Islet of Langerhans (tissue), 1 donor: ENCODE results near the gene TMEM100.
A peak's percentile ranks its signal among the peaks of the same experiment; 100 is the strongest.

ENCODE experiments used
- FAIRE-seq: peaks from one replicate; lab custom pipeline; 2011; peaks lifted over from hg19 to GRCh38; lab: Jason Lieb, UNC

The TMEM100 gene

DNA sequence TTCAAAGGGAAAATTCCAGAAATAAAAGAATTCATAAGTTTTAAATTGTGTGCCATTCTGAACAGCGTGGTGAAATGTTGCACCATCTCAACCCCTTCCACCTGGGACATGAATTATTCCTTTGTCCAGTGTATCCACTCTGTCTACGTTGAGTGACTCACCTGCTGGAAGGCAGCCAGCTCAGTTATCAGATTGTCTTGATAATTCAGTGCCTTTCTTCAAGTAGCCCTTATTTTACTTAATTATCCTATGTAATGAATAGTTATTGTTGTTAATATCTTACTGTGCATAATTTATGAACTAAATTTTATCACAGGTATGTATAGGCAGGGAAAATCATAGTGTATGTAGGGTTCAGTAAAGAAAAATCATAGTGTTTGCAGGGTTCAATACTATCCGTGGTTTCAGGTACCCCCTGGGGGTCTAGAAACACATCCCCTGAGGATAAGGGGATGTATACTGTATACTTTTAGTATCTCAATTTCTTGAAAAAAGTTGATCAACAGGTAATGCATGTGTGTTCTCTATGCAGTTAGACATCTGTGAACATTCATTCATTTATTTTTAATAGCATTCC, 20.5 kb upstream of the TMEM100 start:
- peak; percentile 72 for FAIRE-seq

DNA sequence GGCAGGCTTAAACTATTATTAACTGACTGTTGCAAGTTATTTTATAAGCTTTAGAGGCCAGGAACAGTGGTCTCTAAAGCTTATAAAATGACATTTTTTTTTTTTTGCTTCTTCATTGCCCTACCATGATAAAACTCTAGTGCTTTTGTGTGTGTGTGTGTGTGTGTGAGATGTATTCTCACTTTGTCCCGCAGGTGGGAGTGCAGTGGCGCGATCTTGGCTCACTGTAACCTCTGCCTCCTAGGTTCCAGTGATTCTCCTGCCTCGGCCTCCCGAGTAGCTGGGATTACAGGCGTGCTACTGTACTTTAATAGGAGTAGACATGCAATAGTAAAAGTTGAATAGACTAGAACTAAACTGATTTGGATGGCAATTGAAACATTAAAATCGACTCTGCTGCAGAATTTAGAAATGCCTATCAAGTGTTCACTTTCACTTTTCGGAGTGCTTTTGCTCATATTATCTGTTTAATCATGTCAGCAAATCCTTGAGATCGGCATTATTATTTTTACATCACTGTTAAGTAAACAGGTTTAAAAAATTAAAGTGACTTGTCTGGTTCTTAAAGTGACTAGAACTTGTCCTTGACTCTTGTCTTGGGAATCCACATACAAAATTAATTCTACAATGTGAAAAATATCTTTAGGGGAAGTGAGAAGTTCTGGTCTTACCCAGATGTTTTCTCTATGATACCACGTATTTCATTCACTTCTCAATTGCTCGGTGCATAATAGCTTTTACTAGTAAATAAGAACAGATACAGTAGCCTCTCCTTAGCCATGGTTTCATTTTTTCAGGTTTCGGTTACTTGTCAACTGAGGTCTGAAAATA, 19.8 kb upstream of the TMEM100 start:
- FAIRE-seq: no peak

GRCh38 chr17:55741356-55741700, 18.7 kb upstream of the TMEM100 start:
- FAIRE-seq: no peak

DNA sequence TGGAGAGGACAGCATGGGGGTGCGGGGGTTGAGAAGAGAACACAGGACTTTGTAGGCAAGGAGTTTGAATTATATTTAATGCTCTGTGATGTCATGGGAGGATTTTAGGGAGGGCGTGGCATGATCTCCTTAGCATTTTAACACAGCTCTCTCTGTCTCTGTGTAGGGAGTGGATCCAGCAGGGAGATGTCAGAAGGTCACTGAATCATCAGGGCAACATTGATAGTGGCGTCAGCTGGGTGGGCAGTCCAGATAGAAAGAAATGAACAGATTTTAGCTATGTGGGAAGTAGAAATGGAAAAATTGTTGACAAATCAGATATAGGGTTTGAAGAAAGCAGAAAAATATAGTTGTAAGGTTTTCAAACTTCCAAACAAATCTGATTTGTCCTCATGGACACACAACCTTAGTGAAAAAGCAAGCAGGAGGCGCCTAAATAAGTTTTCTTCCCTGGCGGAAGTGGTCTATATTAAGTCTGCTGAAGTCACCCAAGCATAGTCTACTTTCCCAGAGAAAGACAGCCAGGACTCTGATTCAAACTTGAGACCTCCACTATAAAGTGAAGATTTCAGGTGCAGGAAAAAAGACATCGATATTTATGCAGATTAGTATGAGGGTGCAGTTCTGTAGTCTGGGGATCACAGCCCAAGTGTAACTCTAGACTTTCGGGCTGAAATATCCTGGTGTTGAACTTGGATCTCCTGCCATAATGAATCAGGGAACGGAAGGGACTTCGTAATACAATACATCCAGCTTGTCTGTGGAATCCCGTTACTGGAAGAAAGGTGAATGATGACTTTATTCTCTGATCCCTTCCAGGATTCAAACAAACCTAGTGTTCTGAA, 18.1 kb upstream of the TMEM100 start:
- no peak for FAIRE-seq

- no peak for FAIRE-seq
Observed at GRCh38 chr17:55737976-55738501, 15.4 kb upstream of the TMEM100 start.

GRCh38 chr17:55735731-55736405, 13.2 kb upstream of the TMEM100 start:
- peak; percentile 84 for FAIRE-seq

GRCh38 chr17:55734128-55734781, 11.6 kb upstream of the TMEM100 start:
- no peak for FAIRE-seq

DNA sequence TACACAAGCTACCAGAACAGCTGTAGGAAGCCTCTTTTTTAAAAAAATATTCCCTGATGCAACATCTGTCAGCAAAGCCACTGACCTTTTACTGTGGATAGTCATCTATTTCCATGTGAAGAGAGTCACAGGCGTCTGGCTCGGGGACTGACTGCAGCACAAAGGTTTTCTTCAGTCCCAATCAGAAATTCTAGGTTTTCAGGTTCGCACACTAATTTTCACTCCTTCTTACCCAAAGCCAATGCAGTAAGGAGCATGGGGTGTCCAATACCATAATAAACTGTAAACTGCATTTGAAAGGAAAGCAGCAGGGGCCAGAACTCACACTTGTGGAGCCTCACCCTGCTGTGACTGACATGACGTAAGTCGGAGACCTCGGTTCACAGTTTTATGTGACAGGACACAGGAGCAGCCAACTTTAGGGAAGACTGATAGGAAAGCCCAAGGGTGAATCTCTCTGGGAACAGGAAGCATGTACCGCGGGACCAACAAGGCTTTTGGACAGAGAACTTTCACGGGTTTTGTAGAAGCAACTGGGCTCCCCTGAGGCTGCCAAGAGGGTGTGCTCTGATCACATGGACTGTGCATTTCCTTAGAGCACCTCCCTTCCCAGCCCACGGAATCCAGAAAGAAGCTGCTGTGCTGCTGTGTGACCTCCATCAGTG, 9.1 kb upstream of the TMEM100 start:
- FAIRE-seq: no peak

GRCh38 chr17:55730808-55731207, 8.1 kb upstream of the TMEM100 start:
- no peak for FAIRE-seq

GRCh38 chr17:55730380-55730779, 7.7 kb upstream of the TMEM100 start:
- no peak for FAIRE-seq

DNA sequence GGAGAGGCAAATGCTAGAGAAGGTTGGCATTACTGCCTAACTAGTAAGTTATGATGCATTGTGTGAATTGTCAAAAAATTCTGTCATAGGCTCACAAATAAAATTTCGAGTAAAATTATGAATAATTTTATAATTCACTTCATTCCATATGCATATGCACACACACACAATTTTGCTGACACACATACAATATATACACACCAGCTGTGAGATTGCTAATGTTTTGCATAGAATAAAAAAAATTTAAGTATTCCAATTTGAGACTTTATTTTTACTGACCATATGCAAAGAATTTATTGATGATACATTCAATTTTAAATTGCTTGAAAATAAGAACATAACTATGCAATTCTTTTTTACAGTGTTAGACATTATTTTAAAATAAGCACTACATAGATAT, 6.8 kb upstream of the TMEM100 start:
- FAIRE-seq: no peak

DNA sequence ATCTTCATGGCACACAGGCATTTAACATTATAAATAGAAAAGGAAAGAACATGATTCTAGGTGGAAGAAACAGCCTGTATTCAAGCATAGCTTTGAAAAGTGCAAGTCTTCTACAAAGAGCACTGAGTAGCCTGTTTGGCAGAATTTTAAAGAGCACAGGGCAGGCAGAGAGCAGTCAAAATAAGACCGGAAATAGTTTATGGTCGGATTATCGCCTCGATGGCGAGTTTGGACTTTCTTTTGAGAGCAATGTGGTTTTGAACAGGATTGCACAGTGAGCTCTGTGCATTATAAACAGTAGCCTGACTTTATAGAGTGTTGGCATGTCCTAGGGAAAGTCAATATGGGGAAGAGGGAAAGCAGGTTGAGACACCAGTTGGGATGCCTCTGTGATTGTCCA, 6.2 kb upstream of the TMEM100 start:
- FAIRE-seq: no peak

- FAIRE-seq: no peak
Observed at GRCh38 chr17:55728361-55728760, 5.7 kb upstream of the TMEM100 start.

DNA sequence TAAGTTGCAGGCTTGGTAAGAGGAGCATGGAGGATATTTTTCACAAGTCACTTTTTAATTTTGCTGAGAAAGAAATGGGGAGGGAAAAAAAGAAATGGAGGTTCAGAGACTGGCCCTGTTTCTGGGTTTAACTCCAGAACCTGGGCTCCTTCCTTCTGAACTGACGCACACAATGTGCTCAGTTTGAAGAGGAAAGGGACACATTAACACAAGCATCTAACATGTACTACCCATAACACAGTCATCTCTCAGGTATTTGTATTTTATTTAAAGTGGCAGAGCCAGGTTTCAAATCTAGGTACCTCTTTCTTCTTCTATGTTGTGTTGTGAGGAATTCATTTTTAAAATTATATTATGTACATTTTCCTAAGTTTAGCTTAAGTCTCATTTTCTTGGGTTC, 5.3 kb upstream of the TMEM100 start:
- no peak for FAIRE-seq

DNA sequence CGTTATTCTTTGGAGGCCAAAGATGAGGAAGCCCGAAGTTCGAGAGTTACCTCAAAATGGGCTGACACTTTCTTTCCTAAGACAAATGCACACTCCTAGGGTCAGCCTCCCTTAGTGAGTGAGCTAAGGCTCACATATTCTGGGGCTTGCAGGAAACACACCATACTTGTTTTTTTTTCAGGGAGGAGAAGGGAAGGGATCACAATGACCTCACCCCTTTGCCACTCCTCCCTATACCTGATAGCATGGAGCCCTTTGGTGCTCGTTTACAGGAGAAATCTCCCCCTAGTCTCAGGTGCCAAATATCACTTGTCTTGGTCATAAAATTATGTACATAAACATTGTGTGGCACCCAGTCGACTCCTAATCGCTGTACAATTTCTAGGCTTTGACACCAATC, 4.6 kb upstream of the TMEM100 start:
- no peak for FAIRE-seq

- no peak for FAIRE-seq
Observed at GRCh38 chr17:55726440-55726839, 3.8 kb upstream of the TMEM100 start.

GRCh38 chr17:55723488-55723848, 804 bp upstream of the TMEM100 start:
- no peak for FAIRE-seq

DNA sequence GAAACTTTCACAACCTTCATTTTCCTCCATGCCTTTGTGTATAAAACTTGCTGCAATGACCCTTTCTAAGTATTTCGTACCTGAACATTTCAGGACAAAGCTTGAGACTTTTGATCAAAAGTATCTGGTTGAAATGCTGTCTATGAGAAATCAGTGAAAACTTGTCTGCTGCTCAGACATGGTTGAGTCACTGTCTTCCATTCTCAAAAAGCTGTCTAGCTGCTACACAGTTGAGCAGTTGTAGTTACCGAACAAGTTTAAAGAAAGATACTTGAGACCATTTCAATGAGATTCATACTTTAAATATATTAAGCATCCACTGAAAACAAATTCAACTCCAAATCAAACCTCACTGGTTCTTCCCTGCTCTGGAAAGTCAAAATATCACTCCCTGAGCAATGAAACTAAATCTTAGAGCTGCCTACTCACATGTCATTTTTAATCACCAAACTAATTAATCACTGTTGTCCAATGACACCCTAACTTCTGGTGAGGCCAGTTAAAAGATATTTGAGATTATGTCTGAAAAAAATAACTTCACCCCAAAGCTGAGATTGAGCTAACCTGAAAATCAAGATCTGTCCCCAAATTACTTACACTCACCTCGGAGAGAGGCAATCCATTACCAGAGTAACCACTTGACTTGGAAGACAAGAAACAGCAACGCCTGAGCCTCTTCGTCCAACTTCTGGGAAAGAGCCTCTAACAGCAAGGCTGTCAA, 488 bp downstream of the TMEM100 start:
- FAIRE-seq: no peak

- no peak for FAIRE-seq
Observed at GRCh38 chr17:55720919-55721836, 1.5 kb downstream of the TMEM100 start.
